MCF 10A (cell line): ENCODE measurements around the gene ING5. TPM values are rescaled to one million over a fixed set of nuclear protein-coding genes. Genes with fewer than 3 reads are reported as not detected.

Experiments
- BruUV-seq: library from RNA; stranded (reverse); fragments of 400-500 nt; replicated peaks from 2 replicates; lab custom pipeline; 2021; lab: Mats Ljungman, UMichigan
- CTCF ChIA-PET: fragments of 300-600 bp; sonication (Branson Sonifier 250); formaldehyde crosslinking; extraction: SDS; loops from one replicate; lab custom pipeline; 2021; ENCODE audit warnings: antibody characterized with exemption, inconsistent platforms; lab: Yijun Ruan, JAX
- POLR2A ChIA-PET: fragments of 300-600, 350-650 bp; sonication (Branson Sonifier 250); formaldehyde crosslinking; extraction: SDS; loops from one replicate; lab custom pipeline; 2020; ENCODE audit warnings: antibody characterized with exemption, inconsistent platforms; lab: Yijun Ruan, JAX
- DNase-seq: peaks from one replicate; pipeline ENCODE4 v3.0.0-alpha.2; 2018; ENCODE audit not compliant: unreplicated experiment
- H3K27ac Mint-ChIP-seq: one replicate; pipeline ENCODE4 v1.8.0; 2022; ENCODE audit warnings: mild to moderate bottlenecking, low read depth, mixed read lengths; ENCODE audit not compliant: unreplicated experiment
- H3K27me3 Mint-ChIP-seq: one replicate; pipeline ENCODE4 v1.8.0; 2022; ENCODE audit warnings: mixed read lengths; ENCODE audit not compliant: insufficient read depth, unreplicated experiment
- H3K36me3 Mint-ChIP-seq: one replicate; pipeline ENCODE4 v1.8.0; 2022; ENCODE audit warnings: mild to moderate bottlenecking, moderate library complexity, mixed read lengths; ENCODE audit not compliant: insufficient read depth, unreplicated experiment
- H3K4me1 Mint-ChIP-seq: one replicate; pipeline ENCODE4 v1.8.0; 2022; ENCODE audit warnings: mixed read lengths; ENCODE audit not compliant: insufficient read depth, unreplicated experiment
- H3K4me3 Mint-ChIP-seq: one replicate; pipeline ENCODE4 v1.8.0; 2022; ENCODE audit warnings: mild to moderate bottlenecking, moderate library complexity, mixed read lengths; ENCODE audit not compliant: unreplicated experiment
- H3K9me3 Mint-ChIP-seq: one replicate; pipeline ENCODE4 v1.8.0; 2022; ENCODE audit warnings: mixed read lengths; ENCODE audit not compliant: unreplicated experiment
- intact Hi-C: fragments of 100-400 bp; cut with micrococcal nuclease; formaldehyde crosslinking; loops from 2 replicates; pipeline ENCODE4 v1.14.1; 2022
- total RNA-seq: library from RNA; stranded (reverse); gene quantifications from 2 replicates; pipeline ENCODE4 v1.2.3, GENCODE V29; 2022
- TF ChIP-seq, protein P1 (sequence below): fragments of 200-600 bp; IDR thresholded peaks from one replicate; pipeline ENCODE4 v1.8.0; 2022; ENCODE audit warnings: antibody characterized with exemption, mild to moderate bottlenecking; ENCODE audit not compliant: unreplicated experiment

The ING5 gene
- total RNA-seq, 1 experiment from 2014 or later = 35.5 TPM

GRCh38 chr2:241774419-241775222, 72.8 kb downstream of the ING5 start:
- Mint-ChIP-seq H3K9me3 (no peaks in the 10 kb centered on the region), H3K27ac (no peak overlapping the region), H3K4me1 (no peaks in the 10 kb centered on the region), H3K4me3 (no peak overlapping the region), H3K36me3 (no peaks in the 10 kb centered on the region), H3K27me3 (no peaks in the 10 kb centered on the region)
- TF ChIP-seq, protein P1, sequence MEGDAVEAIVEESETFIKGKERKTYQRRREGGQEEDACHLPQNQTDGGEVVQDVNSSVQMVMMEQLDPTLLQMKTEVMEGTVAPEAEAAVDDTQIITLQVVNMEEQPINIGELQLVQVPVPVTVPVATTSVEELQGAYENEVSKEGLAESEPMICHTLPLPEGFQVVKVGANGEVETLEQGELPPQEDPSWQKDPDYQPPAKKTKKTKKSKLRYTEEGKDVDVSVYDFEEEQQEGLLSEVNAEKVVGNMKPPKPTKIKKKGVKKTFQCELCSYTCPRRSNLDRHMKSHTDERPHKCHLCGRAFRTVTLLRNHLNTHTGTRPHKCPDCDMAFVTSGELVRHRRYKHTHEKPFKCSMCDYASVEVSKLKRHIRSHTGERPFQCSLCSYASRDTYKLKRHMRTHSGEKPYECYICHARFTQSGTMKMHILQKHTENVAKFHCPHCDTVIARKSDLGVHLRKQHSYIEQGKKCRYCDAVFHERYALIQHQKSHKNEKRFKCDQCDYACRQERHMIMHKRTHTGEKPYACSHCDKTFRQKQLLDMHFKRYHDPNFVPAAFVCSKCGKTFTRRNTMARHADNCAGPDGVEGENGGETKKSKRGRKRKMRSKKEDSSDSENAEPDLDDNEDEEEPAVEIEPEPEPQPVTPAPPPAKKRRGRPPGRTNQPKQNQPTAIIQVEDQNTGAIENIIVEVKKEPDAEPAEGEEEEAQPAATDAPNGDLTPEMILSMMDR = no peak
- intact Hi-C loops = no loop called here
- DNase-seq = peak; percentile 77
- ChIA-PET POLR2A (interaction anchor here (0.6 kb wide), 1 partner anchor 216 kb away, joined by 4 read pairs; the partner anchor contains the start of gene BOK), CTCF (interaction anchor here (0.9 kb wide), 1 partner anchor 104 kb away, joined by 6 read pairs; no protein-coding TSS in a partner anchor)
- no TSS peak for BruUV-seq

DNA sequence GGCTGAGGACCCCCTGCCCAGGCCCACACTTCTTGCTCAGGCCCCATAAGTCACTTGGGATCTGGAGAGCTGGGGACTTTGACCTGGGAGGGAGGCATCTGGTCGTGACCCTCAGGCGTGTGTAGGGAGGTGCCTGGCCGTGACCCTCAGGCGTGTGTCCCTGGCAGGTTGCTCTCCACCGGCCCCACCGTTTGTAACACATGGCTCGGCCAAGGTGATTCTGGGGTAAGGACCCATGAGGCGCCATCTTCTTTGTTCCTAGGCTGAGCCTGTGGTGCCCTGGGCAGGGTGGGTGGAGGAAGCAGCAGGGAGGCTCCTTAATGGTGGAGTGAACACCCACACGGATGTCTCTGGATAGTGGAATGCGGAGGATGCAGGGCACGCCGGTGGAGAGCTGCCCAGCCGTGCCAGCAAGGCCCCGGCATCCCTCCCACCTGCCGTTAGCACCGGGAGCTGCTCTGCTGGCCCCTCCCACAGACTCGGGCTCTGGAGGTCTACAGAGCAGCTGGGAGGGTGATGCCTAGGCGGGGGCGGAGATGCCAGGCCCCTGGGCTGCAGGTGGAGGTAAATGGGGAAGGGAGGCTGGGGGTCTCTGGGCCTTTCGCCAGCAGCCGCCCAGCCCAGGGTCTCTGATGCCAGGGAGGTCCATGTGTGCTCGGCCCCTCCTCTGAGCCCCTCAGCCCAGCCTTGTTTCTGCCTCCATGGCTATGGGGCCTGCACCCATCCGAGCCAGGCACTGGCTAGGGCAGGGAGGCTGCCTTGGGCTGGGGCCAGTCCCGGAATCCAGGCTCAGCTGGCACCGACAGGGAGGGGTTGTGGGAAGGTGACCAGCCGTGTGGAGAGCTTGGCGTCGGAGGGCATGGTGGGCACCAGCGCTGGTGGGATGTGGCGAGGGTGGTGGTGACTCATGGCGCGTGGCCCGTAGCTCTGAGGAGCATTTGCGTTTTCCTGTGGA, 73.7 kb downstream of the ING5 start:
- H3K27ac Mint-ChIP-seq = no peak overlapping the region
- TF ChIP-seq, protein P1 = no peak

GRCh38 chr2:241776336-241777169, 74.7 kb downstream of the ING5 start, which contains the start of gene GAL3ST2:
Gene GAL3ST2 (plus strand): TSS chr2:241776822. CDS start chr2:241776956, 134 bp downstream.
- H3K36me3 Mint-ChIP-seq = no peaks in the 10 kb centered on the region

More for the DNA sequence above, 73.7 kb downstream of the ING5 start:
- no peaks in the 10 kb centered on the region for H3K9me3 Mint-ChIP-seq
- no TSS peak for BruUV-seq
- no peaks in the 10 kb centered on the region for H3K27me3 Mint-ChIP-seq
- H3K36me3 Mint-ChIP-seq = no peaks in the 10 kb centered on the region
- intact Hi-C loops = no loop called here
- no peaks in the 10 kb centered on the region for H3K4me1 Mint-ChIP-seq
- CTCF ChIA-PET = no interaction called here
- no peak overlapping the region for H3K4me3 Mint-ChIP-seq
- POLR2A ChIA-PET = no interaction called here
- no peak for DNase-seq

More at GRCh38 chr2:241776336-241777169, 74.7 kb downstream of the ING5 start, which contains the start of gene GAL3ST2:
- no peaks in the 10 kb centered on the region for H3K9me3 Mint-ChIP-seq
- no peak within 1 kb of the TSS for H3K4me3 Mint-ChIP-seq
- ChIA-PET CTCF (no interaction called here), POLR2A (no interaction called here)
- H3K27ac Mint-ChIP-seq = no peak within 1 kb of the TSS
- H3K4me1 Mint-ChIP-seq = no peaks in the 10 kb centered on the region
- no TSS peak for BruUV-seq
- DNase-seq = no peak
- TF ChIP-seq, protein P1 = no peak
- intact Hi-C loops = no loop called here
- no peaks in the 10 kb centered on the region for H3K27me3 Mint-ChIP-seq
